GM12878 (cell line): ENCODE results near the gene CPA4. TPM values are rescaled to one million over a fixed set of nuclear protein-coding genes. Genes with fewer than 3 reads are reported as not detected.

Source experiments
- ATAC-seq: fragments of 200-7000 bp; cut with Tn5 transposase; 3 replicates; pipeline ENCODE4 v1.9.1; 2020; ENCODE audit warnings: mild to moderate bottlenecking, moderate library complexity
- BruUV-seq: library from RNA; stranded (reverse); fragments of 400-500 nt; replicated peaks from 2 replicates; lab custom pipeline; 2021; lab: Mats Ljungman, UMichigan
- CTCF ChIA-PET: fragments of 300-600 bp; sonication (Branson Sonifier 250); formaldehyde crosslinking; extraction: SDS; loops from one replicate; lab custom pipeline; 2021; ENCODE audit warnings: inconsistent platforms; lab: Yijun Ruan, JAX
- POLR2A ChIA-PET: fragments of 350-600 bp; formaldehyde crosslinking; extraction: SDS; loops from one replicate; lab custom pipeline; 2021; ENCODE audit warnings: inconsistent platforms; lab: Charles Lee
- RAD21 ChIA-PET: fragments of 300-600 bp; sonication (Branson Sonifier 250); formaldehyde crosslinking; loops from one replicate; lab custom pipeline; 2023; ENCODE audit warnings: antibody characterized with exemption; ENCODE audit not compliant: unreplicated experiment; lab: Charles Lee
- SMC1A ChIA-PET: fragments of 300-600 bp; sonication (Branson Sonifier 250); formaldehyde crosslinking; loops from one replicate; lab custom pipeline; 2023; ENCODE audit not compliant: unreplicated experiment, uncharacterized antibody; lab: Charles Lee
- DNase-seq: peaks from one replicate; pipeline ENCODE4 v3.0.0-alpha.2; 2011; ENCODE audit warnings: low read depth, low spot score
- FAIRE-seq: peaks from 3 replicates; lab custom pipeline; 2011; peaks lifted over from hg19 to GRCh38; lab: Jason Lieb, UNC
- H2AFZ ChIP-seq: 2 replicates; pipeline ENCODE4 v1.6.0; 2011; ENCODE audit warnings: low read depth, low read length, control low read depth; ENCODE audit not compliant: control insufficient read depth
- H3K27ac ChIP-seq: 2 replicates; pipeline ENCODE4 v1.5.1; 2011; ENCODE audit warnings: control low read depth; ENCODE audit not compliant: control insufficient read depth, insufficient read depth
- H3K27me3 ChIP-seq, 2 experiments: replicated peaks in 1 of 2; 2 replicates each; pipeline versions ENCODE4 v1.6.0 to v1.6.1; 2011; ENCODE audit warnings: low read length in 1 of 2; ENCODE audit not compliant: control insufficient read depth in 2 of 2, insufficient read depth in 2 of 2
- H3K36me3 ChIP-seq, 2 experiments: 2 replicates each; pipeline ENCODE4 v1.5.1; 2011; ENCODE audit warnings: low read length in 1 of 2; ENCODE audit not compliant: control insufficient read depth in 2 of 2, insufficient read depth in 2 of 2
- H3K4me1 ChIP-seq: 2 replicates; pipeline ENCODE4 v1.6.1; 2011; ENCODE audit warnings: mild to moderate bottlenecking, low read length, moderate library complexity, mixed read lengths; ENCODE audit not compliant: control insufficient read depth, insufficient read depth
- H3K4me2 ChIP-seq: 2 replicates; pipeline ENCODE4 v1.6.0; 2011; ENCODE audit warnings: control low read depth; ENCODE audit not compliant: control insufficient read depth, insufficient read depth
- H3K4me3 ChIP-seq: fragments of 200-600 bp; sonication (generic); 2 replicates; pipeline ENCODE4 v1.5.1; 2016
- H3K79me2 ChIP-seq: 2 replicates; pipeline ENCODE4 v1.6.0; 2011; ENCODE audit warnings: low read length; ENCODE audit not compliant: control insufficient read depth, insufficient read depth
- H3K9ac ChIP-seq: 2 replicates; pipeline ENCODE4 v1.8.0; 2011; ENCODE audit warnings: low read length, control low read depth, mixed read lengths; ENCODE audit not compliant: control insufficient read depth, insufficient read depth
- H3K9me3 ChIP-seq: replicated peaks from 3 replicates; pipeline ENCODE4 v1.5.1; 2011; ENCODE audit warnings: mild to moderate bottlenecking, low read length; ENCODE audit not compliant: control insufficient read depth, insufficient read depth
- H4K20me1 ChIP-seq: 2 replicates; pipeline ENCODE4 v1.6.0; 2011; ENCODE audit not compliant: control insufficient read depth, insufficient read depth
- ASH2L ChIP-seq: fragments of 300-600, 200-600 bp; sonication (generic); IDR thresholded peaks from 2 replicates; pipeline ENCODE4 v1.6.1; 2017; ENCODE audit warnings: low read depth, mild to moderate bottlenecking, borderline replicate concordance
- ATF7 ChIP-seq: fragments of 450-650 bp; IDR thresholded peaks from 2 replicates; pipeline ENCODE4 v1.6.1; 2016; ENCODE audit warnings: low read depth, mild to moderate bottlenecking
- CREM ChIP-seq: IDR thresholded peaks from 2 replicates; pipeline ENCODE4 v1.6.1; 2014; ENCODE audit warnings: antibody characterized with exemption, low read depth
- EED ChIP-seq: sonication (generic); IDR thresholded peaks from 2 replicates; pipeline ENCODE4 v1.6.1; 2016; ENCODE audit warnings: antibody characterized with exemption, low read depth
- EZH2 ChIP-seq: IDR thresholded peaks from 2 replicates; pipeline ENCODE4 v1.6.1; 2012; ENCODE audit warnings: low read depth, mild to moderate bottlenecking, control low read depth, inconsistent platforms, low read length, borderline replicate concordance; ENCODE audit not compliant: control insufficient read depth
- FOXK2 ChIP-seq: fragments of 450-650 bp; IDR thresholded peaks from 2 replicates; pipeline ENCODE4 v1.6.1; 2017; ENCODE audit warnings: mild to moderate bottlenecking, moderate library complexity
- GATAD2B ChIP-seq: fragments of 450-650 bp; conservative IDR thresholded peaks from 2 replicates; pipeline ENCODE4 v1.6.1; 2017; ENCODE audit warnings: low read depth, mild to moderate bottlenecking, moderate library complexity
- IRF4 ChIP-seq: IDR thresholded peaks from 2 replicates; pipeline ENCODE4 v1.6.1; 2011; ENCODE audit warnings: low read depth, low read length
- MTA2 ChIP-seq: fragments of 450-650 bp; IDR thresholded peaks from 2 replicates; pipeline ENCODE4 v1.6.1; 2016; ENCODE audit warnings: low read depth, mild to moderate bottlenecking, moderate library complexity
- NFYA ChIP-seq: IDR thresholded peaks from 2 replicates; pipeline ENCODE4 v1.6.1; 2011; ENCODE audit warnings: low read depth, mild to moderate bottlenecking, low read length, improper control_type of control experiment, borderline replicate concordance
- NR2C1 ChIP-seq: fragments of 450-650 bp; IDR thresholded peaks from 2 replicates; pipeline ENCODE4 v1.6.1; 2017; ENCODE audit warnings: antibody characterized with exemption, mild to moderate bottlenecking, moderate library complexity
- NR2C2 ChIP-seq: IDR thresholded peaks from 2 replicates; pipeline ENCODE4 v1.6.1; 2011; ENCODE audit warnings: borderline replicate concordance, low read depth; ENCODE audit not compliant: control insufficient read depth, insufficient read length
- POLR2A ChIP-seq: IDR thresholded peaks from 2 replicates; pipeline ENCODE4 v1.6.1; 2011; ENCODE audit warnings: low read depth, mild to moderate bottlenecking, low read length
- RELA ChIP-seq: fragments of 450-650 bp; IDR thresholded peaks from 2 replicates; pipeline ENCODE4 v1.8.0; 2014; ENCODE audit warnings: borderline replicate concordance; ENCODE audit not compliant: partially characterized antibody
- SPI1 ChIP-seq: IDR thresholded peaks from 2 replicates; pipeline ENCODE4 v1.6.1; 2011; ENCODE audit warnings: low read depth, mild to moderate bottlenecking, low read length, moderate library complexity, borderline replicate concordance; ENCODE audit not compliant: insufficient read depth
- STAT3 ChIP-seq: IDR thresholded peaks from 2 replicates; pipeline ENCODE4 v1.6.1; 2011; ENCODE audit warnings: low read depth, low read length, improper control_type of control experiment
- SUZ12 ChIP-seq: fragments of 200-600 bp; sonication (generic); IDR thresholded peaks from one replicate; pipeline ENCODE4 v1.6.1; 2018; ENCODE audit warnings: antibody characterized with exemption, mild to moderate bottlenecking; ENCODE audit not compliant: unreplicated experiment
- ZBED1 ChIP-seq: IDR thresholded peaks from 2 replicates; pipeline ENCODE4 v1.6.1; 2016; ENCODE audit warnings: borderline replicate concordance
- ZNF384 ChIP-seq: IDR thresholded peaks from 2 replicates; pipeline ENCODE4 v1.6.1; 2012; ENCODE audit warnings: low read depth, mild to moderate bottlenecking, low read length, improper control_type of control experiment, borderline replicate concordance
- WGBS: methylation state at CpG from one replicate; pipeline ENCODE4 v1.1.6; 2016; ENCODE audit warnings: low lambda C conversion rate; ENCODE audit not compliant: insufficient replicate concordance, insufficient coverage; ENCODE audit errors: missing lambda C conversion rate; 5-methylcytosine and 5-hydroxymethylcytosine counted together
- in situ Hi-C: fragments of 300-500 bp; cut with MboI; formaldehyde crosslinking; loops from 9 replicates; pipeline ENCODE4 v1.14.3; 2018; ENCODE audit warnings: mixed read lengths
- intact Hi-C: fragments of 100-400 bp; cut with micrococcal nuclease; formaldehyde crosslinking; loops from one replicate; pipeline ENCODE4 v1.14.2; 2022; ENCODE audit not compliant: unreplicated experiment
- polyA plus RNA-seq, 11 experiments: library from polyadenylated mRNA; depleted of rRNA in 4 of 11; unstranded in 6 of 11; stranded (reverse) in 5 of 11; fragments of >200 nt; fragmentation: Nextera tagmentation in 4 of 11; fragmentation: Illumina TruSeq in 1 of 11; extraction: Ambion mirVana in 4 of 11; extraction: Trizol in 1 of 11; gene quantifications; 1 replicate in 1 of 11; 2 replicates in 10 of 11; pipeline versions ENCODE4 v1.2.1 to v1.2.3, GENCODE V29; 2011 to 2016; ENCODE audit warnings: inconsistent platforms in 2 of 11, missing spikeins in 2 of 11, low read depth in 1 of 11
- total RNA-seq, 4 experiments: library from RNA; depleted of rRNA in 3 of 4; stranded (reverse); fragments of >200 nt in 3 of 4; fragmentation: Illumina TruSeq in 1 of 4; extraction: Trizol in 1 of 4; gene quantifications; 2 replicates each; pipeline versions ENCODE4 v1.2.1 to v1.2.3, GENCODE V29; 2013 to 2021
- TF ChIP-seq, protein P1 (sequence below): IDR thresholded peaks from 2 replicates; pipeline ENCODE4 v1.6.1; 2012; ENCODE audit warnings: low read depth, low read length, improper control_type of control experiment
- TF ChIP-seq, protein P2 (sequence below): fragments of 450-650 bp; formaldehyde crosslinking; IDR thresholded peaks from 2 replicates; pipeline ENCODE4 v1.4.0; 2020; ENCODE audit warnings: mild to moderate bottlenecking, moderate library complexity

CPA4 gene
- total and polyA plus RNA-seq, 10 of the 15 experiments (the other 5 are each of a cell fraction or from before 2014, with no cell fraction given): 0.05 to 0.35 (median 0.18) TPM; not detected in 1

GRCh38 chr7:130363026-130363847 lies 70.3 kb downstream of the CPA4 start:
- H2AFZ ChIP-seq: no peak overlapping the region
- H3K27me3 ChIP-seq: no peaks in the 10 kb centered on the region
- ATAC-seq (peak; percentile 51), FAIRE-seq (peak; percentile 73), DNase-seq (no peak)
- H3K27ac ChIP-seq: no peak overlapping the region
- H3K9ac ChIP-seq: no peak overlapping the region
- RAD21 ChIA-PET: no interaction called here
- intact Hi-C loops: no loop called here
- 10% methylated on average over 8 of the region's 8 CpGs for WGBS
- peaks cover 2% of the 10 kb centered on the region; the same call in 1 of the 3 replicates for H3K9me3 ChIP-seq
- SMC1A ChIA-PET: interaction anchor here (0.7 kb wide), 1 partner anchor 228 kb away, joined by 3 read pairs; no protein-coding TSS in a partner anchor
- in situ Hi-C loops: no loop called here
- no TSS peak for BruUV-seq
- CTCF ChIA-PET: no interaction called here
- H4K20me1 ChIP-seq: no peaks in the 10 kb centered on the region
- no peak overlapping the region for H3K4me2 ChIP-seq
- no peaks in the 10 kb centered on the region for H3K36me3 ChIP-seq
- H3K79me2 ChIP-seq: no peaks in the 10 kb centered on the region
- H3K4me3 ChIP-seq: no peak overlapping the region
- peaks cover 13% of the 10 kb centered on the region for H3K4me1 ChIP-seq
- POLR2A ChIA-PET: interaction anchor here (0.5 kb wide), 1 partner anchor 176 kb away, joined by 3 read pairs; no protein-coding TSS in a partner anchor
- no peak for TF ChIP-seq NFYA
- no peak for TF ChIP-seq ASH2L
- TF ChIP-seq ATF7: no peak
- TF ChIP-seq EZH2: no peak
- no peak for TF ChIP-seq MTA2
- TF ChIP-seq IRF4: peak; percentile 48; the same call in 1 of the 2 replicates
- TF ChIP-seq ZNF384: no peak
- TF ChIP-seq STAT3: no peak
- peak; percentile 80 for TF ChIP-seq EED
- TF ChIP-seq, protein P1, sequence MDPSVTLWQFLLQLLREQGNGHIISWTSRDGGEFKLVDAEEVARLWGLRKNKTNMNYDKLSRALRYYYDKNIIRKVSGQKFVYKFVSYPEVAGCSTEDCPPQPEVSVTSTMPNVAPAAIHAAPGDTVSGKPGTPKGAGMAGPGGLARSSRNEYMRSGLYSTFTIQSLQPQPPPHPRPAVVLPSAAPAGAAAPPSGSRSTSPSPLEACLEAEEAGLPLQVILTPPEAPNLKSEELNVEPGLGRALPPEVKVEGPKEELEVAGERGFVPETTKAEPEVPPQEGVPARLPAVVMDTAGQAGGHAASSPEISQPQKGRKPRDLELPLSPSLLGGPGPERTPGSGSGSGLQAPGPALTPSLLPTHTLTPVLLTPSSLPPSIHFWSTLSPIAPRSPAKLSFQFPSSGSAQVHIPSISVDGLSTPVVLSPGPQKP: no peak
- TF ChIP-seq GATAD2B: no peak
- TF ChIP-seq POLR2A: no peak
- TF ChIP-seq RELA: no peak
- TF ChIP-seq, protein P2, sequence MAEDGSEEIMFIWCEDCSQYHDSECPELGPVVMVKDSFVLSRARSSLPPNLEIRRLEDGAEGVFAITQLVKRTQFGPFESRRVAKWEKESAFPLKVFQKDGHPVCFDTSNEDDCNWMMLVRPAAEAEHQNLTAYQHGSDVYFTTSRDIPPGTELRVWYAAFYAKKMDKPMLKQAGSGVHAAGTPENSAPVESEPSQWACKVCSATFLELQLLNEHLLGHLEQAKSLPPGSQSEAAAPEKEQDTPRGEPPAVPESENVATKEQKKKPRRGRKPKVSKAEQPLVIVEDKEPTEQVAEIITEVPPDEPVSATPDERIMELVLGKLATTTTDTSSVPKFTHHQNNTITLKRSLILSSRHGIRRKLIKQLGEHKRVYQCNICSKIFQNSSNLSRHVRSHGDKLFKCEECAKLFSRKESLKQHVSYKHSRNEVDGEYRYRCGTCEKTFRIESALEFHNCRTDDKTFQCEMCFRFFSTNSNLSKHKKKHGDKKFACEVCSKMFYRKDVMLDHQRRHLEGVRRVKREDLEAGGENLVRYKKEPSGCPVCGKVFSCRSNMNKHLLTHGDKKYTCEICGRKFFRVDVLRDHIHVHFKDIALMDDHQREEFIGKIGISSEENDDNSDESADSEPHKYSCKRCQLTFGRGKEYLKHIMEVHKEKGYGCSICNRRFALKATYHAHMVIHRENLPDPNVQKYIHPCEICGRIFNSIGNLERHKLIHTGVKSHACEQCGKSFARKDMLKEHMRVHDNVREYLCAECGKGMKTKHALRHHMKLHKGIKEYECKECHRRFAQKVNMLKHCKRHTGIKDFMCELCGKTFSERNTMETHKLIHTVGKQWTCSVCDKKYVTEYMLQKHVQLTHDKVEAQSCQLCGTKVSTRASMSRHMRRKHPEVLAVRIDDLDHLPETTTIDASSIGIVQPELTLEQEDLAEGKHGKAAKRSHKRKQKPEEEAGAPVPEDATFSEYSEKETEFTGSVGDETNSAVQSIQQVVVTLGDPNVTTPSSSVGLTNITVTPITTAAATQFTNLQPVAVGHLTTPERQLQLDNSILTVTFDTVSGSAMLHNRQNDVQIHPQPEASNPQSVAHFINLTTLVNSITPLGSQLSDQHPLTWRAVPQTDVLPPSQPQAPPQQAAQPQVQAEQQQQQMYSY: no peak
- TF ChIP-seq NR2C2: no peak
- TF ChIP-seq CREM: peak; percentile 69; the same call in 1 of the 2 replicates
- no peak for TF ChIP-seq SUZ12
- peak; percentile 37; the same call in 1 of the 2 replicates for TF ChIP-seq ZBED1
- no peak for TF ChIP-seq NR2C1
- TF ChIP-seq SPI1: no peak
- no peak for TF ChIP-seq FOXK2
